GM10248 (cell line): Measurements from ENCODE around the gene SVOPL.

Source experiments
- CTCF ChIA-PET: fragments of 300-600 bp; sonication (Branson Sonifier 250); formaldehyde crosslinking; extraction: SDS; loops from one replicate; lab custom pipeline; 2021; ENCODE audit warnings: antibody characterized with exemption; lab: Yijun Ruan, JAX
- POLR2A ChIA-PET: fragments of 350-650 bp; sonication (Branson Sonifier 250); formaldehyde crosslinking; extraction: SDS; loops from one replicate; lab custom pipeline; 2020; ENCODE audit warnings: antibody characterized with exemption; lab: Yijun Ruan, JAX
- DNase-seq: peaks from one replicate; pipeline ENCODE4 v3.0.0; 2012; ENCODE audit errors: extremely low spot score
- CTCF ChIP-seq: IDR thresholded peaks from 2 replicates; pipeline ENCODE4 v1.5.1; 2012; ENCODE audit warnings: mild to moderate bottlenecking, low read depth; ENCODE audit errors: extremely low read depth, missing control alignments, control extremely low read depth

SVOPL gene

GRCh38 chr7:138555684-138556083 is 145.5 kb downstream of the SVOPL start:
- TF ChIP-seq CTCF: no peak
- POLR2A ChIA-PET: no interaction called here
- DNase-seq: no peak
- CTCF ChIA-PET: no interaction called here

GRCh38 chr7:138554674-138555073 is 146.5 kb downstream of the SVOPL start:
- ChIA-PET CTCF (no interaction called here), POLR2A (no interaction called here)
- DNase-seq: no peak
- no peak for TF ChIP-seq CTCF

- DNase-seq: no peak
- TF ChIP-seq CTCF: no peak
- ChIA-PET POLR2A (no interaction called here), CTCF (interaction anchor here (1.2 kb wide), 1 partner anchor 18 kb away, joined by 3 read pairs; no protein-coding TSS in a partner anchor)
Observed at GRCh38 chr7:138553805-138554204, 147.4 kb downstream of the SVOPL start.

- CTCF ChIA-PET: interaction anchor here (1.4 kb wide), 1 partner anchor 9 kb away, joined by 3 read pairs; no protein-coding TSS in a partner anchor
Observed at GRCh38 chr7:138551102-138551501, 150.1 kb downstream of the SVOPL start.

GRCh38 chr7:138550337-138550736 is 150.8 kb downstream of the SVOPL start:
- ChIA-PET CTCF (no interaction called here), POLR2A (no interaction called here)
- no peak for DNase-seq
- TF ChIP-seq CTCF: no peak

More at GRCh38 chr7:138551102-138551501, 150.1 kb downstream of the SVOPL start:
- POLR2A ChIA-PET: no interaction called here
- DNase-seq: no peak
- TF ChIP-seq CTCF: no peak

GRCh38 chr7:138549082-138549481 is 152.1 kb downstream of the SVOPL start:
- TF ChIP-seq CTCF: no peak
- POLR2A ChIA-PET: no interaction called here
- CTCF ChIA-PET: interaction anchor here (1.4 kb wide), 1 partner anchor 36 kb away, joined by 4 read pairs; no protein-coding TSS in a partner anchor
- DNase-seq: no peak
